Hepatocyte (in vitro differentiated cells): ENCODE measurements around the gene NDUFAF8.

Experiments used
- EZH2phosphoT487 ChIP-seq: fragments of 200-600 bp; sonication (generic); IDR thresholded peaks from one replicate; pipeline ENCODE4 v1.6.1; 2018; ENCODE audit warnings: antibody characterized with exemption, mild to moderate bottlenecking, low read depth, moderate library complexity; ENCODE audit not compliant: unreplicated experiment, severe bottlenecking
- TF ChIP-seq, protein P1 (sequence below): fragments of 200-600 bp; sonication (generic); IDR thresholded peaks from 2 replicates; pipeline ENCODE4 v1.5.1; 2016; ENCODE audit warnings: antibody characterized with exemption, mild to moderate bottlenecking; ENCODE audit not compliant: poor library complexity

DNA sequence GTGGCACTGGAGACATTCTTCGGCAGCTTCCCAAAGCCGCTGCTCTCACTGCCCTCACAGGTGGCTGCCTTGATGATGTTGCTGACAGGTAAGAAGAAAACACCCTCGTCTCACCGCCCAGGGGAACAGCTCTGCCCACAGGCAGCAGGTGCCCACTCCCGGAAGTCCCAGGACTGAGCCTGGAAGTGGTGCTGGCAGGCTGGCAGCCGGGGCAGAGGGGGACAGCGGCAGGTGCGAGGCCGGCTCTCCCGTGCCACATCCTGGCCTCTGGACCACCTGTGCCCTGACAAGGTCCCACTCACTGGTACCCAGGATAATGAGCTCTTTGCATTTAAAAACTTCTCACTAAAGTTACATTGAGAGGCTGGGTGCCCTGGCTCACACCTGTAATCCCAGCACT is 36.8 kb upstream of the NDUFAF8 start:
- TF ChIP-seq, protein P1, sequence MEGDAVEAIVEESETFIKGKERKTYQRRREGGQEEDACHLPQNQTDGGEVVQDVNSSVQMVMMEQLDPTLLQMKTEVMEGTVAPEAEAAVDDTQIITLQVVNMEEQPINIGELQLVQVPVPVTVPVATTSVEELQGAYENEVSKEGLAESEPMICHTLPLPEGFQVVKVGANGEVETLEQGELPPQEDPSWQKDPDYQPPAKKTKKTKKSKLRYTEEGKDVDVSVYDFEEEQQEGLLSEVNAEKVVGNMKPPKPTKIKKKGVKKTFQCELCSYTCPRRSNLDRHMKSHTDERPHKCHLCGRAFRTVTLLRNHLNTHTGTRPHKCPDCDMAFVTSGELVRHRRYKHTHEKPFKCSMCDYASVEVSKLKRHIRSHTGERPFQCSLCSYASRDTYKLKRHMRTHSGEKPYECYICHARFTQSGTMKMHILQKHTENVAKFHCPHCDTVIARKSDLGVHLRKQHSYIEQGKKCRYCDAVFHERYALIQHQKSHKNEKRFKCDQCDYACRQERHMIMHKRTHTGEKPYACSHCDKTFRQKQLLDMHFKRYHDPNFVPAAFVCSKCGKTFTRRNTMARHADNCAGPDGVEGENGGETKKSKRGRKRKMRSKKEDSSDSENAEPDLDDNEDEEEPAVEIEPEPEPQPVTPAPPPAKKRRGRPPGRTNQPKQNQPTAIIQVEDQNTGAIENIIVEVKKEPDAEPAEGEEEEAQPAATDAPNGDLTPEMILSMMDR = no peak
- TF ChIP-seq EZH2phosphoT487 = no peak
